ENCODE data around the gene GNAL.

GNAL gene

DNA sequence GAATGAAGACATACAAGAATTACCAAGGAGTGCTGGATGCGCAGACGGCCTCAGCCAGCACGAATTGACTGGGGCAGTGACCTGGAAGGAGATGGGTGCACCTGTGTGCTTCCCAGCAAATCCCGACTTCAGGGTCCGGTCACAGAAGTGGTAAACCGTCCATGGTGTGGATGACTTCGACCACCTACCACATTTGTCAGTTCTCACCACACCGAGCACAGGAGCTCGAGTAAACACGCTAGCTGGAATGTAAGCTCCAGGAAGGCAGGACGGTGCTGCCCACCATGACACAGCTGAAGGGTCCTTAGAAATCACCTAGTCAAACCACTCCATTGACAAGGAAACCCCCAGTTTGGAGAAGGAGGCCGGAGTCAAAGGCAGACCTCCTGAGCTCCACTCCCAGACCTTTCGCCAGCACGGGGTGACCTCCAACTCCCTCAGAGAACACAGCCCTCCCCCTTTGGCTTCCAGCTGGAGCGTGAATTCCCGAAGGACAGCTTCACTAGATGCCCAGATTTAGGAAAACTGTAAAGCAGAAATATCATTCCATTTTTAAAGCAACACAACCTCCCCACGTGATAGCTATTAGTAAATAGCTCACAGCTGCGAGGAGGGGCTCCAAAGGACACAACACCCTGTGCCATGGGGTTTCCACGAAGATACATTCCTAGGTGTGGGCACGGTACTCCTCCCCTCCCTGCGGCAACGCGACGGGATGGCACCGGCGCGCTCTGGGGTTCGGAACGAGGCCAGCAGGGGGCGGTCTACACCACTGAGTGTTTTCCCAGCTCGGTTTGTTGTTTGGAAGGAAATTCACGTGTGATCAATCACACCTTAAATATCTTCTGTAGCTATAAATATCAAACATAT, 34.1 kb upstream of the GNAL start:
- H3K27me3 ChIP-seq = peaks cover 0 to 3% of the 10 kb centered on the region in 2 donors
- peaks cover 0 to 7% (median 2%) of the 10 kb centered on the region in 4 donors for H3K4me1 ChIP-seq
- no peak overlapping the region for H3K27ac ChIP-seq
- intact Hi-C loops (cut with DNase I; ENCODE audit: low total_unique reads) = no loop called here
- no peak for DNase-seq
- peaks cover 0 to 3% (median 0%) of the 10 kb centered on the region in 3 donors for H3K9me3 ChIP-seq
- no peak overlapping the region for H3K4me3 ChIP-seq
- peak; percentile 68 to 71 for TF ChIP-seq CTCF (IDR thresholded peaks at IDR 0.05)
- no peaks in the 10 kb centered on the region for H3K36me3 ChIP-seq

DNA sequence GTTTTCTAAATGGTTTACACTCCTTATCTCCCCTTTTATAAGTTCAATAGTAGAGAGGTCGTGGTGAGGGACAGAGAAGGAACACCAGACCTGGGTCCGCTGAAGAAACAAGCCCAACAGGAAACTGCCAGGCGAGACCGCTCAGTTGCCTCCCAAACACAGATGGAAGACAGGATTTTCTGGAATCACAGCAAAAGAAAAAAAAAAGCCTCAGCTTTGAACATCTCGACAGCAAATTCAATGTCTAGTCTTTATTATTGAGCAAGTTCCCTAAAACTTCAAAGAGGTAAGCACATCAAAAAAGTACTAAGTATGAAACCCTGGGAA, 33.5 kb upstream of the GNAL start:
- intact Hi-C loops (cut with DNase I; ENCODE audit: low total_unique reads) = no loop called here
- H3K9me3 ChIP-seq = no peaks in the 10 kb centered on the region
- no peak for TF ChIP-seq CTCF (IDR thresholded peaks at IDR 0.05)
- no peak overlapping the region for H3K4me3 ChIP-seq
- no peak for DNase-seq
- peaks cover 0 to 7% (median 2%) of the 10 kb centered on the region in 4 donors for H3K4me1 ChIP-seq
- H3K27me3 ChIP-seq = peaks cover 0 to 4% of the 10 kb centered on the region in 2 donors
- no peak overlapping the region for H3K27ac ChIP-seq
- H3K36me3 ChIP-seq = no peaks in the 10 kb centered on the region

GRCh38 chr18:11657152-11657551, 31.9 kb upstream of the GNAL start:
- no peak overlapping the region for H3K4me3 ChIP-seq
- no peak for DNase-seq
- H3K27me3 ChIP-seq = peaks cover 0 to 5% of the 10 kb centered on the region in 2 donors
- intact Hi-C loops (cut with DNase I; ENCODE audit: low total_unique reads) = no loop called here
- peaks cover 0 to 7% (median 2%) of the 10 kb centered on the region in 4 donors for H3K4me1 ChIP-seq
- H3K27ac ChIP-seq = no peak overlapping the region
- no peak for TF ChIP-seq CTCF (IDR thresholded peaks at IDR 0.05)
- H3K36me3 ChIP-seq = no peaks in the 10 kb centered on the region
- H3K9me3 ChIP-seq = no peaks in the 10 kb centered on the region

DNA sequence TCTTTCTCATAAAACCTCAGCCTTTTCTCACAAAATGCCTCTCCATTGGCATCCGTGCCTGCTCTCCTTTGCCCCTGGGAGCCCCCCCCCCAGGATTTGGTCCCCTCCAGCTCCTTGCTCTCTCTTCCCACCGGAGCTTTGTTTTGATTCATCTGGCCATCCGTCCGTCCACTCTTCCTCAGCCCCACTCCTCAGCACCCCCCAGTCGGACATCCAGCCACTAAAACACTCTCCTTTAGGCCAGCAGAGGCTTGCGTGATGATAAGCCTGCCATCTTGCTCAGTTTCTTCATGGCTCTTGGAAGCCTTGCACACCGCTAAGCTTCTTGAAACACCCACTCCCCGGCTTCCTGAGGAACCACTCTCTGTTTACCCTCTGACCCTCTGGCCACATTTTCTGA, 31.5 kb upstream of the GNAL start:
- DNase-seq = no peak
- TF ChIP-seq CTCF (IDR thresholded peaks at IDR 0.05) = no peak
- Histone ChIP-seq H3K36me3 (no peaks in the 10 kb centered on the region), H3K4me1 (peaks cover 0 to 7% (median 2%) of the 10 kb centered on the region in 4 donors), H3K4me3 (no peak overlapping the region), H3K27ac (no peak overlapping the region), H3K27me3 (peaks cover 0 to 5% of the 10 kb centered on the region in 2 donors), H3K9me3 (no peaks in the 10 kb centered on the region)
- intact Hi-C loops (cut with DNase I; ENCODE audit: low total_unique reads) = no loop called here

- intact Hi-C loops (cut with DNase I; ENCODE audit: low total_unique reads) = no loop called here
- Histone ChIP-seq H3K9me3 (no peaks in the 10 kb centered on the region), H3K27ac (no peak overlapping the region), H3K4me1 (peaks cover 0 to 7% (median 2%) of the 10 kb centered on the region in 4 donors), H3K4me3 (no peak overlapping the region), H3K36me3 (no peaks in the 10 kb centered on the region), H3K27me3 (peaks cover 0 to 5% of the 10 kb centered on the region in 2 donors)
- TF ChIP-seq CTCF (IDR thresholded peaks at IDR 0.05) = no peak
- no peak for DNase-seq
Observed at GRCh38 chr18:11658019-11658418, 31.0 kb upstream of the GNAL start.
